Transverse colon (tissue), 3 donors: Measurements from ENCODE around the gene RPS14.

Source experiments
- CTCF ChIP-seq, 5 experiments: fragments of 200-600 bp in 3 of 5; fragments of 450-650 bp in 2 of 5; sonication (generic) in 3 of 5; IDR thresholded peaks; 1 replicate in 2 of 5; 2 replicates in 3 of 5; pipeline ENCODE4 v1.5.1; 2016 to 2017; ENCODE audit warnings: antibody characterized with exemption in 5 of 5, inconsistent platforms in 3 of 5, mild to moderate bottlenecking in 2 of 5, moderate library complexity in 1 of 5
- POLR2A ChIP-seq: fragments of 450-650 bp; IDR thresholded peaks from one replicate; pipeline ENCODE4 v1.6.1; 2016; ENCODE audit warnings: antibody characterized with exemption, mild to moderate bottlenecking, moderate library complexity

GRCh38 chr5:150401076-150401375 is 48.5 kb downstream of the RPS14 start:
- TF ChIP-seq POLR2A (no peak), CTCF (IDR thresholded peaks at IDR 0.05) (no peak)
